ENCODE results near the gene PELI3. TPM values are rescaled to one million over a fixed set of nuclear protein-coding genes. Genes with fewer than 3 reads are reported as not detected.

PELI3 gene
- total and polyA plus RNA-seq, 2 of the 8 experiments (the other 6 are each of a cell fraction or from before 2014, with no cell fraction given) = 5.2 to 7.6 TPM

GRCh38 chr11:66457826-66458225 lies 8.9 kb upstream of the PELI3 start:
- Histone ChIP-seq H4K91ac (replicated peaks; ENCODE audit: insufficient read length, low read length) (no peak overlapping the region), H3K79me1 (ENCODE audit: low read depth, low read length) (no peaks in the 10 kb centered on the region), H3K4me2 (ENCODE audit: insufficient read depth in 1 of 2, low read depth in 2 of 2, low read length in 2 of 2) (no peak overlapping the region), H4K5ac (ENCODE audit: insufficient read length, low read depth, low read length) (no peak overlapping the region), H3K4ac (replicated peaks; ENCODE audit: insufficient read length, low read depth, low read length) (no peak overlapping the region), H3K18ac (ENCODE audit: extremely low read depth, low read length) (no peak overlapping the region; the same call in 1 of the 2 replicates), H3K56ac (replicated peaks; ENCODE audit: insufficient read length, low read depth, low read length) (no peak overlapping the region), H3K79me2 (ENCODE audit: control insufficient read depth in 1 of 2, insufficient read depth in 2 of 2, low read length in 2 of 2) (no peaks in the 10 kb centered on the region), H3K4me1 (replicated peaks in 1 of 4; ENCODE audit: control insufficient read depth in 3 of 4, insufficient read depth in 4 of 4, low read length in 3 of 4) (no peaks in the 10 kb centered on the region), H3K9ac (replicated peaks in 1 of 4; ENCODE audit: extremely low read depth in 1 of 4, low read depth in 3 of 4, low read length in 3 of 4) (no peak overlapping the region), H3K9me3 (ENCODE audit: insufficient read depth in 2 of 2, low read depth in 1 of 2, low read length in 1 of 2) (peaks cover 4% of the 10 kb centered on the region in 2 experiments; a peak in 1 of 4 replicates), H2BK120ac (replicated peaks; ENCODE audit: low read depth, low read length) (no peak overlapping the region), H2AK5ac (ENCODE audit: low read depth, low read length) (no peak overlapping the region), H2BK20ac (ENCODE audit: low read length) (no peak overlapping the region), H2AFZ (ENCODE audit: low read length) (no peak overlapping the region), H2BK5ac (ENCODE audit: low read depth, low read length) (no peak overlapping the region), H3K23ac (ENCODE audit: insufficient read length) (no peak overlapping the region), H3K14ac (ENCODE audit: insufficient read length) (no peak overlapping the region), H3K23me2 (ENCODE audit: low read depth, low read length) (no peaks in the 10 kb centered on the region; the same call in 1 of the 2 replicates), H3K4me3 (ENCODE audit: extremely low read depth in 1 of 4, insufficient read depth in 2 of 4, low read depth in 3 of 4, low read length in 4 of 4) (no peak overlapping the region), H2BK12ac (ENCODE audit: low read depth, low read length) (no peak overlapping the region), H4K8ac (ENCODE audit: extremely low read depth, insufficient read depth, low read length) (no peak overlapping the region), H3K36me3 (ENCODE audit: control insufficient read depth in 2 of 4, insufficient read depth in 4 of 4, low read length in 3 of 4) (no peaks in the 10 kb centered on the region; a peak in 1 of 8 replicates), H2BK15ac (ENCODE audit: low read length) (no peak overlapping the region), H4K20me1 (replicated peaks in 1 of 2; ENCODE audit: control insufficient read depth in 1 of 2, insufficient read depth in 2 of 2, low read length in 2 of 2) (no peaks in the 10 kb centered on the region), H3K27ac (ENCODE audit: low read depth, low read length) (no peak overlapping the region), H3K27me3 (replicated peaks in 1 of 4; ENCODE audit: control insufficient read depth in 3 of 4, extremely low read depth in 1 of 4, insufficient read depth in 3 of 4, low read length in 3 of 4) (no peaks in the 10 kb centered on the region)
- no peak for DNase-seq (ENCODE audit: low read depth in 1 of 2, low spot score in 2 of 2)
- 91% methylated on average over 6 of the region's 6 CpGs; no CpG with 5 or more reads in 1 of the 2 experiments for WGBS, 2 experiments (ENCODE audit: extremely low coverage in 1 of 2, insufficient coverage in 1 of 2, insufficient read length in 1 of 2, insufficient replicate concordance in 2 of 2, low coverage in 1 of 2, low lambda C conversion rate in 2 of 2, missing lambda C conversion rate in 1 of 2)
- ChIA-PET POLR2A (ENCODE audit: partially characterized antibody) (interaction anchor here (0.7 to 1.6 kb wide), 2 partner anchors 14 to 16 kb away, joined by 3 to 6 read pairs; no protein-coding TSS in a partner anchor), CTCF (ENCODE audit: partially characterized antibody) (interaction anchor here (1.0 to 1.6 kb wide), 4 partner anchors 19 to 69 kb away, joined by 3 to 5 read pairs (median 4); partner anchors contain the start of gene MRPL11)
- no peak for FAIRE-seq
- TF ChIP-seq MAFK (IDR thresholded peaks at IDR 0.05; ENCODE audit: low read depth, low read length) (no peak), HDAC6 (IDR thresholded peaks at IDR 0.05; ENCODE audit: low read depth, low read length) (no peak), FOSL1 (IDR thresholded peaks at IDR 0.05; ENCODE audit: insufficient read depth, low read depth, low read length) (no peak), SIX5 (IDR thresholded peaks at IDR 0.05; ENCODE audit: low read depth, low read length) (no peak), ATF3 (IDR thresholded peaks at IDR 0.05; ENCODE audit: insufficient read depth, low read depth, low read length) (no peak), CBX5 (IDR thresholded peaks at IDR 0.05; ENCODE audit: low read depth, low read length) (no peak), KDM4A (IDR thresholded peaks at IDR 0.05; ENCODE audit: low read depth, low read length, severe bottlenecking) (no peak), ASH2L (IDR thresholded peaks at IDR 0.05; ENCODE audit: low read length) (no peak), ZNF274 (IDR thresholded peaks at IDR 0.05; ENCODE audit: borderline replicate concordance, extremely low read depth, low read length) (no peak), CTCF (IDR thresholded peaks at IDR 0.05; ENCODE audit: control extremely low read depth in 1 of 3, insufficient read depth in 1 of 3, low read depth in 1 of 3, low read length in 3 of 3) (no peak)
